ENCODE data around the gene STRIP1.
"Not testable (repeated sequence)": the region's sequence is repeated elsewhere in the genome, so short reads cannot be mapped to it uniquely, and the experiment has no call there.

The STRIP1 gene

GRCh38 chr1:110067893-110068645, 33.6 kb downstream of the STRIP1 start:
- H3K4me3 Mint-ChIP-seq, result peak overlapping the region; percentile 68
- no peaks in the 10 kb centered on the region for H3K9me3 Mint-ChIP-seq
- peaks cover 26% of the 10 kb centered on the region for H3K4me1 Mint-ChIP-seq
- H3K27ac Mint-ChIP-seq, result peak overlapping the region; percentile 6
- peaks cover 72% of the 10 kb centered on the region for H3K27me3 Mint-ChIP-seq
- ATAC-seq, result no peak
- H3K36me3 Mint-ChIP-seq, result peaks cover 6% of the 10 kb centered on the region

GRCh38 chr1:110068646-110069403, 34.4 kb downstream of the STRIP1 start:
- H3K4me3 Mint-ChIP-seq, result peak overlapping the region; percentile 68
- peaks cover 72% of the 10 kb centered on the region for H3K27me3 Mint-ChIP-seq
- peaks cover 26% of the 10 kb centered on the region for H3K4me1 Mint-ChIP-seq
- ATAC-seq, result peak; percentile 47
- peak overlapping the region; percentile 6 for H3K27ac Mint-ChIP-seq
- H3K9me3 Mint-ChIP-seq, result no peaks in the 10 kb centered on the region
- peaks cover 2% of the 10 kb centered on the region for H3K36me3 Mint-ChIP-seq

GRCh38 chr1:110069404-110070281, 35.2 kb downstream of the STRIP1 start:
- peaks cover 26% of the 10 kb centered on the region for H3K4me1 Mint-ChIP-seq
- no peaks in the 10 kb centered on the region for H3K9me3 Mint-ChIP-seq
- H3K27ac Mint-ChIP-seq, result no peak overlapping the region
- no peak for ATAC-seq
- peak overlapping the region; percentile 71 for H3K4me3 Mint-ChIP-seq
- H3K27me3 Mint-ChIP-seq, result peaks cover 78% of the 10 kb centered on the region
- H3K36me3 Mint-ChIP-seq, result no peaks in the 10 kb centered on the region

GRCh38 chr1:110070282-110070669, 35.9 kb downstream of the STRIP1 start:
- Mint-ChIP-seq H3K27ac (no peak overlapping the region), H3K4me1 (peaks cover 26% of the 10 kb centered on the region), H3K4me3 (peak overlapping the region; percentile 71), H3K27me3 (peaks cover 77% of the 10 kb centered on the region), H3K36me3 (no peaks in the 10 kb centered on the region), H3K9me3 (no peaks in the 10 kb centered on the region)
- ATAC-seq, result no peak

GRCh38 chr1:110070671-110071242, 36.3 kb downstream of the STRIP1 start, which contains the start of gene ALX3:
Gene ALX3 (minus strand): TSS chr1:110070672. CDS start chr1:110070612, 60 bp downstream.
- H3K36me3 Mint-ChIP-seq, result no peaks in the 10 kb centered on the region
- ATAC-seq, result no peak
- no peak within 1 kb of the TSS for H3K27ac Mint-ChIP-seq
- H3K27me3 Mint-ChIP-seq, result peaks cover 77% of the 10 kb centered on the region
- peak within 1 kb of the TSS; percentile 71 for H3K4me3 Mint-ChIP-seq
- no peaks in the 10 kb centered on the region for H3K9me3 Mint-ChIP-seq
- H3K4me1 Mint-ChIP-seq, result peaks cover 26% of the 10 kb centered on the region

- peaks cover 69% of the 10 kb centered on the region for H3K27me3 Mint-ChIP-seq
- no peaks in the 10 kb centered on the region for H3K36me3 Mint-ChIP-seq
- no peak for ATAC-seq
- no peaks in the 10 kb centered on the region for H3K9me3 Mint-ChIP-seq
- H3K4me3 Mint-ChIP-seq, result no peak overlapping the region
- peaks cover 12% of the 10 kb centered on the region for H3K4me1 Mint-ChIP-seq
- H3K27ac Mint-ChIP-seq, result no peak overlapping the region
These were observed 39.7 kb downstream of the STRIP1 start for GRCh38 chr1:110074166-110074565.

- Mint-ChIP-seq H3K9me3 (no peaks in the 10 kb centered on the region), H3K27me3 (peaks cover 68% of the 10 kb centered on the region), H3K4me1 (no peaks in the 10 kb centered on the region), H3K27ac (no peak overlapping the region), H3K4me3 (no peak overlapping the region), H3K36me3 (no peaks in the 10 kb centered on the region)
- ATAC-seq, result no peak
These were observed 42.5 kb downstream of the STRIP1 start for GRCh38 chr1:110076789-110077500.

- not testable (repeated sequence) for H3K36me3 Mint-ChIP-seq, H3K27ac Mint-ChIP-seq, ATAC-seq, H3K9me3 Mint-ChIP-seq, H3K4me3 Mint-ChIP-seq
- H3K27me3 Mint-ChIP-seq, result peaks cover 80% of the 10 kb centered on the region
- H3K4me1 Mint-ChIP-seq, result peaks cover 17% of the 10 kb centered on the region
These were observed 45.6 kb downstream of the STRIP1 start for GRCh38 chr1:110079995-110080394.

GRCh38 chr1:110081061-110081460, 46.6 kb downstream of the STRIP1 start:
- no peak for ATAC-seq
- no peak overlapping the region for H3K27ac Mint-ChIP-seq
- H3K27me3 Mint-ChIP-seq, result peaks cover 82% of the 10 kb centered on the region
- peaks cover 17% of the 10 kb centered on the region for H3K4me1 Mint-ChIP-seq
- no peaks in the 10 kb centered on the region for H3K36me3 Mint-ChIP-seq
- H3K4me3 Mint-ChIP-seq, result no peak overlapping the region
- no peaks in the 10 kb centered on the region for H3K9me3 Mint-ChIP-seq

- H3K9me3 Mint-ChIP-seq, result no peaks in the 10 kb centered on the region
- no peaks in the 10 kb centered on the region for H3K36me3 Mint-ChIP-seq
- H3K27me3 Mint-ChIP-seq, result peaks cover 81% of the 10 kb centered on the region
- peaks cover 17% of the 10 kb centered on the region for H3K4me1 Mint-ChIP-seq
- no peak for ATAC-seq
- no peak overlapping the region for H3K27ac Mint-ChIP-seq
- no peak overlapping the region for H3K4me3 Mint-ChIP-seq
These were observed 48.1 kb downstream of the STRIP1 start for GRCh38 chr1:110082477-110082876.

GRCh38 chr1:110083061-110083865, 48.8 kb downstream of the STRIP1 start:
- peaks cover 23% of the 10 kb centered on the region for H3K4me1 Mint-ChIP-seq
- H3K9me3 Mint-ChIP-seq, result no peaks in the 10 kb centered on the region
- H3K27me3 Mint-ChIP-seq, result peaks cover 86% of the 10 kb centered on the region
- ATAC-seq, result no peak
- peak overlapping the region; percentile 82 for H3K4me3 Mint-ChIP-seq
- no peaks in the 10 kb centered on the region for H3K36me3 Mint-ChIP-seq
- H3K27ac Mint-ChIP-seq, result peak overlapping the region; percentile 45

- H3K27ac Mint-ChIP-seq, result peak overlapping the region; percentile 45
- peaks cover 86% of the 10 kb centered on the region for H3K27me3 Mint-ChIP-seq
- H3K4me3 Mint-ChIP-seq, result peak overlapping the region; percentile 82
- H3K36me3 Mint-ChIP-seq, result no peaks in the 10 kb centered on the region
- no peaks in the 10 kb centered on the region for H3K9me3 Mint-ChIP-seq
- H3K4me1 Mint-ChIP-seq, result peaks cover 26% of the 10 kb centered on the region
- ATAC-seq, result peak; percentile 21
These were observed 49.4 kb downstream of the STRIP1 start for GRCh38 chr1:110083866-110084226.

- H3K27me3 Mint-ChIP-seq, result peaks cover 86% of the 10 kb centered on the region
- no peaks in the 10 kb centered on the region for H3K36me3 Mint-ChIP-seq
- H3K9me3 Mint-ChIP-seq, result no peaks in the 10 kb centered on the region
- H3K4me1 Mint-ChIP-seq, result peaks cover 26% of the 10 kb centered on the region
- peak overlapping the region; percentile 82 for H3K4me3 Mint-ChIP-seq
- ATAC-seq, result peak; percentile 74
- peak overlapping the region; percentile 45 for H3K27ac Mint-ChIP-seq
These were observed 50.0 kb downstream of the STRIP1 start for GRCh38 chr1:110084227-110085078.

Measured in stimulated activated memory B cell treated with anti-CD40 and anti-IgM and Interleukin-4, amounts not matched to agents 10 μg/mL and 1 μg/mL and 100 μg/mL, for 72 hours (primary cell).